Smooth muscle cell (in vitro differentiated cells): Measurements from ENCODE around the gene KRTAP16-1. TPM values are rescaled to one million over a fixed set of nuclear protein-coding genes. Genes with fewer than 3 reads are reported as not detected.

Experiments used
- DNase-seq: peaks from one replicate; lab custom pipeline; 2025; ENCODE audit not compliant: unreplicated experiment; lab: John Stamatoyannopoulos, UW
- H2AFZ ChIP-seq: fragments of 200-600 bp; sonication (generic); 2 replicates; pipeline ENCODE4 v1.6.0; 2016; ENCODE audit warnings: antibody characterized with exemption, low read depth, mild to moderate bottlenecking
- H3F3A ChIP-seq: fragments of 200-600 bp; sonication (generic); 2 replicates; pipeline ENCODE4 v1.6.0; 2017; ENCODE audit warnings: antibody characterized with exemption, low read depth
- H3K27ac ChIP-seq: fragments of 200-600 bp; sonication (generic); 2 replicates; pipeline ENCODE4 v1.5.1; 2016; ENCODE audit warnings: low read depth, mild to moderate bottlenecking
- H3K27me3 ChIP-seq: fragments of 200-600 bp; sonication (generic); 2 replicates; pipeline ENCODE4 v1.6.1; 2016; ENCODE audit warnings: low read depth, mild to moderate bottlenecking
- H3K36me3 ChIP-seq: fragments of 200-600 bp; sonication (generic); 2 replicates; pipeline ENCODE4 v1.5.1; 2016; ENCODE audit warnings: low read depth
- H3K4me1 ChIP-seq: fragments of 200-600 bp; sonication (generic); 2 replicates; pipeline ENCODE4 v1.5.1; 2016; ENCODE audit warnings: low read depth
- H3K4me2 ChIP-seq: fragments of 200-600 bp; sonication (generic); 2 replicates; pipeline ENCODE4 v1.6.0; 2016; ENCODE audit warnings: mild to moderate bottlenecking
- H3K4me3 ChIP-seq: fragments of 200-600 bp; sonication (generic); 2 replicates; pipeline ENCODE4 v1.5.1; 2016; ENCODE audit warnings: mild to moderate bottlenecking
- H3K79me2 ChIP-seq: fragments of 200-600 bp; sonication (generic); 2 replicates; pipeline ENCODE4 v1.6.0; 2016; ENCODE audit warnings: low read depth, mild to moderate bottlenecking
- H3K9ac ChIP-seq: fragments of 200-600 bp; sonication (generic); 2 replicates; pipeline ENCODE4 v1.6.0; 2016; ENCODE audit warnings: low read depth
- H3K9me3 ChIP-seq: fragments of 200-600 bp; sonication (generic); replicated peaks from 2 replicates; pipeline ENCODE4 v1.5.1; 2016; ENCODE audit warnings: low read depth
- H4K20me1 ChIP-seq: fragments of 200-600 bp; sonication (generic); 2 replicates; pipeline ENCODE4 v1.6.0; 2016; ENCODE audit warnings: low read depth
- WGBS: methylation state at CpG from one replicate; pipeline ENCODE4 v1.1.7; 2016; ENCODE audit warnings: low lambda C conversion rate; 5-methylcytosine and 5-hydroxymethylcytosine counted together
- polyA plus RNA-seq: library from polyadenylated mRNA; unstranded; fragments of >200 nt; fragmentation: Nextera tagmentation; extraction: Ambion mirVana; gene quantifications from 2 replicates; pipeline ENCODE4 v1.2.1, GENCODE V29; 2016
- total RNA-seq: library from RNA; depleted of rRNA; stranded (reverse); fragments of >200 nt; gene quantifications from 2 replicates; pipeline ENCODE4 v1.2.3, GENCODE V29; 2014
- TF ChIP-seq, protein P1 (sequence below): fragments of 200-600 bp; sonication (generic); IDR thresholded peaks from 2 replicates; pipeline ENCODE4 v1.5.1; 2017; ENCODE audit warnings: borderline replicate concordance, mild to moderate bottlenecking, antibody characterized with exemption; ENCODE audit not compliant: insufficient read depth, poor library complexity, severe bottlenecking

The KRTAP16-1 gene
- total and polyA plus RNA-seq, 2 experiments from 2014 or later: not detected

DNA sequence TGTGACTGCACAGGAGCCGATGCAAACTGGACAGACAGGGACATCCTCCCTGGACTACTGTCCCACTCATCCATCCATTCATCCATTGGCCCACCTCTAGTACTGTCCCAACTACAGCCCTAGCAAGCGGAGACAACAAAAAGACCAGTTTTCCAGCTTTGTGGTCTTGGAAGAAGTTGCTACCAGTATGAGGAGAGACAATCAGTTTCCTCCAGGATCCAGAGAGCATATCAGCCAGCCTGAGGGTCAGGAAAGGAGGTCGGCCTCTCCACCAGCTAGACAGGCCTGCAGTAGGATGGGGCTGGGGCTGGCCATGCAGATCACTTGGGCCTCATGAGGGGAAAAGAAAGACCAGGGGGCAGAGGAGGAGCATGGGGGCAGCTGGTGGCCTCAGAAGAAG is 24.7 kb upstream of the KRTAP16-1 start:
- Histone ChIP-seq H3K27ac (no peak overlapping the region), H3K4me1 (no peaks in the 10 kb centered on the region), H3K9ac (no peak overlapping the region), H3K9me3 (no peaks in the 10 kb centered on the region), H3K79me2 (no peaks in the 10 kb centered on the region), H3K4me2 (no peak overlapping the region), H4K20me1 (no peaks in the 10 kb centered on the region), H3K36me3 (no peaks in the 10 kb centered on the region), H3K27me3 (no peaks in the 10 kb centered on the region), H2AFZ (no peak overlapping the region), H3F3A (no peaks in the 10 kb centered on the region), H3K4me3 (no peak overlapping the region)
- 95% methylated on average over 3 of the region's 3 CpGs for WGBS
- TF ChIP-seq, protein P1, sequence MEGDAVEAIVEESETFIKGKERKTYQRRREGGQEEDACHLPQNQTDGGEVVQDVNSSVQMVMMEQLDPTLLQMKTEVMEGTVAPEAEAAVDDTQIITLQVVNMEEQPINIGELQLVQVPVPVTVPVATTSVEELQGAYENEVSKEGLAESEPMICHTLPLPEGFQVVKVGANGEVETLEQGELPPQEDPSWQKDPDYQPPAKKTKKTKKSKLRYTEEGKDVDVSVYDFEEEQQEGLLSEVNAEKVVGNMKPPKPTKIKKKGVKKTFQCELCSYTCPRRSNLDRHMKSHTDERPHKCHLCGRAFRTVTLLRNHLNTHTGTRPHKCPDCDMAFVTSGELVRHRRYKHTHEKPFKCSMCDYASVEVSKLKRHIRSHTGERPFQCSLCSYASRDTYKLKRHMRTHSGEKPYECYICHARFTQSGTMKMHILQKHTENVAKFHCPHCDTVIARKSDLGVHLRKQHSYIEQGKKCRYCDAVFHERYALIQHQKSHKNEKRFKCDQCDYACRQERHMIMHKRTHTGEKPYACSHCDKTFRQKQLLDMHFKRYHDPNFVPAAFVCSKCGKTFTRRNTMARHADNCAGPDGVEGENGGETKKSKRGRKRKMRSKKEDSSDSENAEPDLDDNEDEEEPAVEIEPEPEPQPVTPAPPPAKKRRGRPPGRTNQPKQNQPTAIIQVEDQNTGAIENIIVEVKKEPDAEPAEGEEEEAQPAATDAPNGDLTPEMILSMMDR: no peak
- DNase-seq: no peak

DNA sequence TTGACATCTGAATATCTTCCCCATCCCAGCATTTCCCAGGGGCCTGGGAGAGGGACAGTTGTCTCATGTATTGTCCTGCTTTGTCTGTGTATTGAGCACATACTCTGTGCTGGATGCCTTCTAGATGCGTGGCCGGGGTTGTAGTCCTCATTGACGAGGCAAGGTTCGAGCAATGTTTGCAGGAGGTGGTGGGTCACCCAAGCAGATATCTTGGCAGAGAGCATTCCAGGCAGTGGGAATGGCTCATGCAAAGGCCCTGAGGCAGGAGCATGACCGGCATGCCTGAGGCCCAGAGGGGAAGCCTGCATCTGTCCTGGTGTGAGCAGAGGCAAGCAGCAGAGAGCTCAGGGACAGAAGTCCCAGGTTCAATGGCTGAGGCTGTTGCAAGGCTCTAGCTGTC is 24.0 kb upstream of the KRTAP16-1 start:
- Histone ChIP-seq H4K20me1 (no peaks in the 10 kb centered on the region), H3K27ac (no peak overlapping the region), H3K4me3 (no peak overlapping the region), H3K9me3 (no peaks in the 10 kb centered on the region), H3K79me2 (no peaks in the 10 kb centered on the region), H3K4me1 (no peaks in the 10 kb centered on the region), H3K36me3 (no peaks in the 10 kb centered on the region), H2AFZ (no peak overlapping the region), H3F3A (no peaks in the 10 kb centered on the region), H3K9ac (no peak overlapping the region), H3K27me3 (no peaks in the 10 kb centered on the region), H3K4me2 (no peak overlapping the region)
- no peak for DNase-seq
- TF ChIP-seq, protein P1: no peak
- 93% methylated on average over 5 of the region's 5 CpGs for WGBS

DNA sequence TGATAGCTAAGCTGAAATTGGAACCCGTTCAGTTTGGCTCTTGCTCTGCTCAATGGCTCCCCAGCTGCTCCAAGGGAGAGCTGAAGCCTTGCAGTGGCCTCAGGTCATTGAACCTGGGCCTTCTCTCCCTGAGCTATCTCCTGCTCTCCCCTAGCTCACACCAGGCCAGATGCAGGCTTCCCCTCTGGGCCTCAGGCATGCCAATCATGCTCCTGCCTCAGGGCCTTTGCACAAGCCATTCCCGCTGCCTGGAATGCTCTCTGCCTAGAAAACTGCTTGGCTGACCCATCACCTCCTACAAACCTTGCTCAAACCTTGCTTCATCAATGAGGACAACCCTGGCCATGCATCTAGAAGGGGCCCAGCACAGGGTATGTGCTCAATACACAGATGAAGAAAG is 23.1 kb upstream of the KRTAP16-1 start:
- no peak for DNase-seq
- Histone ChIP-seq H3K79me2 (no peaks in the 10 kb centered on the region), H3K4me1 (no peaks in the 10 kb centered on the region), H3K4me2 (no peak overlapping the region), H3K4me3 (no peak overlapping the region), H3K9me3 (no peaks in the 10 kb centered on the region), H3K27ac (no peak overlapping the region), H2AFZ (no peak overlapping the region), H3K9ac (no peak overlapping the region), H4K20me1 (no peaks in the 10 kb centered on the region), H3K27me3 (no peaks in the 10 kb centered on the region), H3K36me3 (no peaks in the 10 kb centered on the region), H3F3A (no peaks in the 10 kb centered on the region)
- TF ChIP-seq, protein P1: no peak
- WGBS: 85% methylated on average over 2 of the region's 2 CpGs

DNA sequence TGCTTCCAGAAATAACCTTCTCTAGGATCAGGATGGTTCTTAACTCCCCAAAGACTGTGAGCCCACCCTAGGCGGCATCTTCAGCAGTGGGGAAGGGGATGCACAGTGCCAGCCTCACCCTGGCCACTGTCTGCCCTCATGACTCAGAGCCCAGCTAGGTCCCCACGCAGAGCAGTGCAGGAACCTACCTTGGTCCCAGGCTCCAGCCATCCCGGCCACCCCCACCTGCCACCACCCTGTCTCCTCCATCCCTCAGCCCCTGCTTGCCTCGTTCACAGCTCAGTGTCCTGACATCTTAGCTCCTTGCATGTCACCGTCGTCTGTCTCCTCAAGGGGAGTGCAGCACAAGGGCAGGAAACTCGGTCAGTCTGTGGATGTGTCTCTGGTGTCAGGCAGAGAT is 22.5 kb upstream of the KRTAP16-1 start:
- no peaks in the 10 kb centered on the region for H3K36me3 ChIP-seq
- no peak overlapping the region for H3K9ac ChIP-seq
- H3F3A ChIP-seq: no peaks in the 10 kb centered on the region
- H3K4me3 ChIP-seq: no peak overlapping the region
- H3K79me2 ChIP-seq: no peaks in the 10 kb centered on the region
- H3K4me1 ChIP-seq: no peaks in the 10 kb centered on the region
- H3K27ac ChIP-seq: no peak overlapping the region
- TF ChIP-seq, protein P1: no peak
- WGBS: 83% methylated on average over 7 of the region's 7 CpGs
- no peak overlapping the region for H2AFZ ChIP-seq
- no peak overlapping the region for H3K4me2 ChIP-seq
- no peaks in the 10 kb centered on the region for H4K20me1 ChIP-seq
- H3K9me3 ChIP-seq: no peaks in the 10 kb centered on the region
- no peaks in the 10 kb centered on the region for H3K27me3 ChIP-seq
- no peak for DNase-seq
